SH-SY5Y (cell line): ENCODE measurements around the gene PCNX2.

ENCODE experiments used
- GATA2 ChIP-seq: IDR thresholded peaks from 2 replicates; pipeline ENCODE4 v1.6.1; 2011; ENCODE audit warnings: mild to moderate bottlenecking, low read depth, low read length
- GATA3 ChIP-seq: IDR thresholded peaks from 2 replicates; pipeline ENCODE4 v1.6.1; 2011; ENCODE audit warnings: low read depth, mild to moderate bottlenecking, low read length, moderate library complexity

- no peak for TF ChIP-seq GATA3
- no peak for TF ChIP-seq GATA2
Observed at GRCh38 chr1:233255145-233255544, 40.4 kb downstream of the PCNX2 start.
